ENCODE results near the gene RXFP3.

The RXFP3 gene

GRCh38 chr5:33968211-33969005, 32.2 kb downstream of the RXFP3 start:
- intact Hi-C loops (cut with DNase I) = no loop called here

GRCh38 chr5:33969572-33970452, 33.6 kb downstream of the RXFP3 start:
- peak in 28 of 42 donors; percentile 2 to 60 (median 22) for DNase-seq
- intact Hi-C loops (cut with DNase I) = no loop called here

More at GRCh38 chr5:33968211-33969005, 32.2 kb downstream of the RXFP3 start:
- DNase-seq = no peak

GRCh38 chr5:33973271-33973670, 37.1 kb downstream of the RXFP3 start:
- intact Hi-C loops (cut with DNase I) = no loop called here

GRCh38 chr5:33975852-33976251, 39.7 kb downstream of the RXFP3 start:
- intact Hi-C loops (cut with DNase I) = no loop called here

More at GRCh38 chr5:33973271-33973670, 37.1 kb downstream of the RXFP3 start:
- DNase-seq = no peak

GRCh38 chr5:33976307-33976706, 40.1 kb downstream of the RXFP3 start:
- intact Hi-C loops (cut with DNase I) = no loop called here
- DNase-seq = no peak

More at GRCh38 chr5:33975852-33976251, 39.7 kb downstream of the RXFP3 start:
- DNase-seq = no peak

DNA sequence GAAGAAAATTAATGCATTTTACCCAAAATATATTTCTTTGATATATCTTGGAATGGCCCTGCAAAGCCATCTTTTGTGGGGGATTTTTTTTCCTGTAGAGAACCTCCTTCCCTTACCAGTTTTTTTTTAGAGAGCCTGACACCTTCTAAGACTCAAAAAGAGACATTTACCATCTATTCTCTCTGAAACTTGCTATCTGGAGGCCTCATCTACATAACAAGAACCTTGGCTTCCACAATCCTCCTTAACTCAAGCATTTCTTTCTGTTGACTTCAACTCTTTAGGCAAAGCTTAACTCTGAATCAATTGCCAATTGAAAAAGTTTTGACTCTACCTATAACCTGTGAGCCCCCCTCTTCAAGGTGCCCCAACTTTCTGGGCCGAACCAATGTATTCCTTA, 42.1 kb downstream of the RXFP3 start:
- intact Hi-C loops (cut with DNase I) = no loop called here
- DNase-seq = no peak

DNA sequence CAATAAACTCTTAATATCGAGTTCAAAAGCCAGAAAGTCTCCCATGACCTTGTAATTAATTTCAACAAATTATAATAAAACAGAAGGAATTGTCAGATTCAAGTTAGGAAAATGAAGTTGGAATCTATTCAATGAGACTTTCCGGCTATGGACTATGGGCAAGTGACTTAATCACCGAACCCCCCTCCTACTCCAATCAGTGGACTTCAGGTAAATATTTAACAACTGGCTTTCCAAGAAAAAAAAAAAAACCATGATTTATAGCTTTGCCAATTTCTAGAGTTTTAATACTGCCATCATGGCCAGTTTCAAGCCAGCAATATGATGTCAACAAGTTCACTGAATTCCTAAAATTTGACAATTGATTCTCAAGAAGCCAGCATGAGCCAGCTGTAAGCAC, 43.8 kb downstream of the RXFP3 start:
- no peak for DNase-seq
- intact Hi-C loops (cut with DNase I) = no loop called here

DNA sequence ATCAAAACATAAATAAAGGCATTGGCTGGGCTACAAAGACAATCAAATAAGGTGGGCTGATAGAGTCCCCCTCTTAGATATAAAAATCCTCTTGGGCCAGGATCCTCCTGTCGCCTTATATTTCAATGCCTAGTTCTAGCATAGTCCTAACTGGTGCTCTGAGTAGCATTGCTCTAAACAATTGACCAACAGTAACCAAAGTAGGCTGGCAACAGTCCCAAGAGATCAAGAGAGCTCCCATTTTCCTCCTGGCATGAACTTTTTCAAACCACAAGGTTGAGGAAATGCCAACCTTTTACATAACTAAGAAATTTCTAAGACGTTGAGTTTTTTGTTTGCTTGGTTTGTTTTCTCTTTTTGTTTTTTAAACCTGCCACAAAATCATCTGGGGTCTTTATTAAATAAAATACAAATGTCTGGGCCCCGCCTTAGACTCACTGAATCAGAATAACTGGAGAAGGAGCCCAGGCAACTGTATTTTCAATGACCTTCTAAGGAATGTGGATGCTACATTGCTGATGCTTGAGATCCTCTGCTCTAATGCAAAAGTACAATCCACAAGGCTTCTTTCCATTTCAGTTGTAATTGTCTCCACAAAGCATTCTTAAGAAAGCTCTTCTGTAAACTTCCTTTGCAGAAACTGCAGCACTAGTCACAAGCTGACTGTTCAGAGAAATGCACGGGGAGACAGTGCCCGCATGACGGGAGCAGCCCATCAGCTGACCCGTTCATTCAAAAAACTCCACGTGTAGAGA, 45.4 kb downstream of the RXFP3 start:
- DNase-seq = no peak
- intact Hi-C loops (cut with DNase I) = no loop called here

DNA sequence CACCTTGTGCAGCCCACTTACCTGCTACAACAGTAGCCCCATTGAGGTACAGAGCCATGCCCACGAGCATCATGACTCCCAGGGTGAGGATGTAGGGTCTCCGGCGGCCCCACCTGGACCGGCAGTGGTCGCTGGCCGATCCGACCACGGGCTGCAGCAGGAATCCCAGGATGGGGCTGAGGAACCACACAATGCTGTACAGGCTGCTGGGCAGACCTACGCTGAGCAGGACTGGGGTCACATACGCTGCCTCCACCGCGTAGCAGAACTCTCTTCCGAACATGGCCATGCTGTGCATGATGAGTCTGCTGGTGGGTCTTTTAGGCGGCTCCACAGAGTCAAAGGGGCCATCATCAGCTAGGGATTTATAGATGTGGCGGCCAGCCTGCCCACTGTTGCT, 48.0 kb downstream of the RXFP3 start:
- intact Hi-C loops (cut with DNase I) = no loop called here
- no peak for DNase-seq

DNA sequence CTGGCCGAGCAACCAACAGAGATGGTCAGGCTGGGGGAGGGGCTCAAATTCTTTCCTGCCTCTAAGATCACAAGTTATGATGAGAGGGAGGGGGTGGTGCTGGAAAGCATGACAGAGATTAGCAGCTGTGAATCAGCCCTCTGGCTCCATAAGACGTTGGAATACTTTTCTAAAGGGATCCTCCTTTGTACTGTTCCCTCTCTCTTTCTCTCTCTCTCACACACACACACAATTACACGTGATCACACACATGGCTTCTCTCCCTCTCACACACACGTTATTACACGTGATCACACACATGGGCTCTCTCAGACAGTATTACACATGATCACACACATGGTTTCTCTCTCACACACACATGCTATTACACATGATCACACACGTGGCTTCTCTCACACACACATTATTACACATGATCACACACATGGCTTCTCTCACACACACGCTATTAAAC, 48.5 kb downstream of the RXFP3 start, which contains the start of gene SLC45A2:
Gene SLC45A2 (minus strand): TSS at position 23 of the 454 bp plus-strand sequence. CDS start 110 bp downstream, outside the sequence.
- DNase-seq = no peak
- intact Hi-C loops (cut with DNase I) = no loop called here

GRCh38 chr5:33985447-33985846, 49.3 kb downstream of the RXFP3 start:
- DNase-seq = no peak
- intact Hi-C loops (cut with DNase I) = no loop called here

All from head of caudate nucleus (tissue), 42 donors.